Measurements from ENCODE around the gene SRRM3.

SRRM3 gene

GRCh38 chr7:76193883-76194282 is 7.8 kb upstream of the SRRM3 start:
- no peak for TF ChIP-seq CTCF (IDR thresholded peaks at IDR 0.05; ENCODE audit: low read depth, low read length)
- H3K4me3 ChIP-seq (replicated peaks in 1 of 2; ENCODE audit: low read depth in 2 of 2, low read length in 2 of 2) = no peak overlapping the region
- DNase-seq (ENCODE audit: low read depth in 2 of 2) = no peak

- TF ChIP-seq CTCF (IDR thresholded peaks at IDR 0.05; ENCODE audit: low read depth, low read length) = no peak
- no peak for DNase-seq (ENCODE audit: low read depth in 2 of 2)
These were observed 4.9 kb upstream of the SRRM3 start for GRCh38 chr7:76196786-76197185.

GRCh38 chr7:76198202-76198601 is 3.5 kb upstream of the SRRM3 start:
- TF ChIP-seq CTCF (IDR thresholded peaks at IDR 0.05; ENCODE audit: low read depth, low read length) = no peak
- no peak for DNase-seq (ENCODE audit: low read depth in 2 of 2)
- H3K4me3 ChIP-seq (replicated peaks in 1 of 2; ENCODE audit: low read depth in 2 of 2, low read length in 2 of 2) = no peak overlapping the region

More at GRCh38 chr7:76196786-76197185, 4.9 kb upstream of the SRRM3 start:
- no peak overlapping the region for H3K4me3 ChIP-seq (replicated peaks in 1 of 2; ENCODE audit: low read depth in 2 of 2, low read length in 2 of 2)

GRCh38 chr7:76202666-76203030 is 952 bp downstream of the SRRM3 start:
- no peak overlapping the region for H3K4me3 ChIP-seq (replicated peaks in 1 of 2; ENCODE audit: low read depth in 2 of 2, low read length in 2 of 2)
- DNase-seq (ENCODE audit: low read depth in 2 of 2) = no peak
- TF ChIP-seq CTCF (IDR thresholded peaks at IDR 0.05; ENCODE audit: low read depth, low read length) = no peak

GRCh38 chr7:76204147-76204546 is 2.5 kb downstream of the SRRM3 start:
- TF ChIP-seq CTCF (IDR thresholded peaks at IDR 0.05; ENCODE audit: low read depth, low read length) = no peak
- no peak for DNase-seq (ENCODE audit: low read depth in 2 of 2)
- no peak overlapping the region for H3K4me3 ChIP-seq (replicated peaks in 1 of 2; ENCODE audit: low read depth in 2 of 2, low read length in 2 of 2)

GRCh38 chr7:76206633-76207032 is 4.9 kb downstream of the SRRM3 start:
- DNase-seq (ENCODE audit: low read depth in 2 of 2) = peak; percentile 6 to 41
- no peak for TF ChIP-seq CTCF (IDR thresholded peaks at IDR 0.05; ENCODE audit: low read depth, low read length)
- H3K4me3 ChIP-seq (replicated peaks in 1 of 2; ENCODE audit: low read depth in 2 of 2, low read length in 2 of 2) = no peak overlapping the region

- no peak for TF ChIP-seq CTCF (IDR thresholded peaks at IDR 0.05; ENCODE audit: low read depth, low read length)
- DNase-seq (ENCODE audit: low read depth in 2 of 2) = no peak
- no peak overlapping the region for H3K4me3 ChIP-seq (replicated peaks in 1 of 2; ENCODE audit: low read depth in 2 of 2, low read length in 2 of 2)
These were observed 7.6 kb downstream of the SRRM3 start for GRCh38 chr7:76209310-76209709.

Measured in cardiac fibroblast (primary cell).